ENCODE results near the gene NPPA. TPM values are rescaled to one million over a fixed set of nuclear protein-coding genes. Genes with fewer than 3 reads are reported as not detected.

Gene NPPA
- total and polyA plus RNA-seq, 9 of the 15 experiments (the other 6 are each of a cell fraction or from before 2014, with no cell fraction given): not detected

DNA sequence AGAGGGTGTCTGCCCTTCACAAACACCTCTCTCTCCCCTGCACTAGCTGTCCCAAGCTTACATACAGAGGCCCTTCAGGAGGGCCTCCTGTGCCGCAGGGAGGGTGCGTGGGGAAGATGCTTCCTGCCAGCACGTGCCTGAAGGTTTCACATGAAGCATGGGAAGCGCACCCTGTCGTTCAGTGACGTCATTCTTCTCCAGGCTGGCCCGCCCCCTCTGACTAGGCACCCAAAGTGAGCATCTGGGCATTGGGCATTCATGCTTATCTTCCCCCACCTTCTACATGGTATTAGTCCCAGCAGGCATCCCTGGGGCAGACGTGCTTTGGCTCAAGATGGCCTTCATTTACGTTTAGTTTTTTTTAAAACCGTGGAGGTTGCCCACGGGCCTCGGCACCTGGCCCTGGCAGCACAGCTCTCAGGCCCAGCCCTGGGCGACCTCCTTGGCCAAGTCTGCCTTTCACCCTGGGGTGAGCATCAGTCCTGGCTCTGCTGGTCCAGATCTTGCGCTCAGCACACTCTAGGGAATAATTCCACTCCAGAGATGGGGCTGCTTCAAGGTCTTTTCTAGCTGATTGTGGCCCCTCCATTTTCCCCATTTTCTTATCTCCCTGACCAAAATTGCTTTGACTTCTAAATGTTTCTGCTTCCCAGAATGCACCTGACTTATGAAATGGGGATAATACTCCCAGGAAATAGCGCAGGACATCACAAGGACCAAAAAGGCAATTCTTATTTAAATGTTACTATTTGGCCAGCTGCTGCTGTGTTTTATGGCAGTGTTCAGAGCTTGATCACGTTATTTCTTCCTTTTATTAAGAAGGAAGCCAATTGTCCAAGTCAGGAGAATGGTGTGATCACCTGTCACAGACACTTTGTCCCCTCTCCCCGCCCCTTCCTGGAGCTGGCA lies 6.1 kb downstream of the NPPA start (continued):
- TF ChIP-seq, protein P1, sequence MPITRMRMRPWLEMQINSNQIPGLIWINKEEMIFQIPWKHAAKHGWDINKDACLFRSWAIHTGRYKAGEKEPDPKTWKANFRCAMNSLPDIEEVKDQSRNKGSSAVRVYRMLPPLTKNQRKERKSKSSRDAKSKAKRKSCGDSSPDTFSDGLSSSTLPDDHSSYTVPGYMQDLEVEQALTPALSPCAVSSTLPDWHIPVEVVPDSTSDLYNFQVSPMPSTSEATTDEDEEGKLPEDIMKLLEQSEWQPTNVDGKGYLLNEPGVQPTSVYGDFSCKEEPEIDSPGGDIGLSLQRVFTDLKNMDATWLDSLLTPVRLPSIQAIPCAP (CRISPR knock-in tag; IDR thresholded peaks at IDR 0.05; ENCODE audit: borderline replicate concordance): no peak
- no peak for TF ChIP-seq KAT7 (CRISPR knock-in tag; IDR thresholded peaks at IDR 0.05; ENCODE audit: borderline replicate concordance)
- no peak for TF ChIP-seq RUNX1 (IDR thresholded peaks at IDR 0.05; ENCODE audit: low read depth)
- TF ChIP-seq ZNF197 (CRISPR knock-in tag; IDR thresholded peaks at IDR 0.05; ENCODE audit: low read depth): 0 out of 2 replicates have a peak, but pooled peaks have one; percentile 58
- TF ChIP-seq ZKSCAN3 (CRISPR knock-in tag; IDR thresholded peaks at IDR 0.05): no peak
- no peak for TF ChIP-seq MCM2 (IDR thresholded peaks at IDR 0.05; ENCODE audit: low read depth)
- TF ChIP-seq TCF7L2 (IDR thresholded peaks at IDR 0.05; ENCODE audit: low read depth, low read length): no peak
- TF ChIP-seq CXXC5 (CRISPR knock-in tag; IDR thresholded peaks at IDR 0.05): peak; percentile 67
- TF ChIP-seq HDAC1 (IDR thresholded peaks at IDR 0.05): no peak
- TF ChIP-seq TOE1 (IDR thresholded peaks at IDR 0.05; ENCODE audit: borderline replicate concordance): no peak
- TF ChIP-seq TOE1 (CRISPR knock-in tag; IDR thresholded peaks at IDR 0.05; ENCODE audit: borderline replicate concordance, low read depth): no peak
- TF ChIP-seq, protein P2, sequence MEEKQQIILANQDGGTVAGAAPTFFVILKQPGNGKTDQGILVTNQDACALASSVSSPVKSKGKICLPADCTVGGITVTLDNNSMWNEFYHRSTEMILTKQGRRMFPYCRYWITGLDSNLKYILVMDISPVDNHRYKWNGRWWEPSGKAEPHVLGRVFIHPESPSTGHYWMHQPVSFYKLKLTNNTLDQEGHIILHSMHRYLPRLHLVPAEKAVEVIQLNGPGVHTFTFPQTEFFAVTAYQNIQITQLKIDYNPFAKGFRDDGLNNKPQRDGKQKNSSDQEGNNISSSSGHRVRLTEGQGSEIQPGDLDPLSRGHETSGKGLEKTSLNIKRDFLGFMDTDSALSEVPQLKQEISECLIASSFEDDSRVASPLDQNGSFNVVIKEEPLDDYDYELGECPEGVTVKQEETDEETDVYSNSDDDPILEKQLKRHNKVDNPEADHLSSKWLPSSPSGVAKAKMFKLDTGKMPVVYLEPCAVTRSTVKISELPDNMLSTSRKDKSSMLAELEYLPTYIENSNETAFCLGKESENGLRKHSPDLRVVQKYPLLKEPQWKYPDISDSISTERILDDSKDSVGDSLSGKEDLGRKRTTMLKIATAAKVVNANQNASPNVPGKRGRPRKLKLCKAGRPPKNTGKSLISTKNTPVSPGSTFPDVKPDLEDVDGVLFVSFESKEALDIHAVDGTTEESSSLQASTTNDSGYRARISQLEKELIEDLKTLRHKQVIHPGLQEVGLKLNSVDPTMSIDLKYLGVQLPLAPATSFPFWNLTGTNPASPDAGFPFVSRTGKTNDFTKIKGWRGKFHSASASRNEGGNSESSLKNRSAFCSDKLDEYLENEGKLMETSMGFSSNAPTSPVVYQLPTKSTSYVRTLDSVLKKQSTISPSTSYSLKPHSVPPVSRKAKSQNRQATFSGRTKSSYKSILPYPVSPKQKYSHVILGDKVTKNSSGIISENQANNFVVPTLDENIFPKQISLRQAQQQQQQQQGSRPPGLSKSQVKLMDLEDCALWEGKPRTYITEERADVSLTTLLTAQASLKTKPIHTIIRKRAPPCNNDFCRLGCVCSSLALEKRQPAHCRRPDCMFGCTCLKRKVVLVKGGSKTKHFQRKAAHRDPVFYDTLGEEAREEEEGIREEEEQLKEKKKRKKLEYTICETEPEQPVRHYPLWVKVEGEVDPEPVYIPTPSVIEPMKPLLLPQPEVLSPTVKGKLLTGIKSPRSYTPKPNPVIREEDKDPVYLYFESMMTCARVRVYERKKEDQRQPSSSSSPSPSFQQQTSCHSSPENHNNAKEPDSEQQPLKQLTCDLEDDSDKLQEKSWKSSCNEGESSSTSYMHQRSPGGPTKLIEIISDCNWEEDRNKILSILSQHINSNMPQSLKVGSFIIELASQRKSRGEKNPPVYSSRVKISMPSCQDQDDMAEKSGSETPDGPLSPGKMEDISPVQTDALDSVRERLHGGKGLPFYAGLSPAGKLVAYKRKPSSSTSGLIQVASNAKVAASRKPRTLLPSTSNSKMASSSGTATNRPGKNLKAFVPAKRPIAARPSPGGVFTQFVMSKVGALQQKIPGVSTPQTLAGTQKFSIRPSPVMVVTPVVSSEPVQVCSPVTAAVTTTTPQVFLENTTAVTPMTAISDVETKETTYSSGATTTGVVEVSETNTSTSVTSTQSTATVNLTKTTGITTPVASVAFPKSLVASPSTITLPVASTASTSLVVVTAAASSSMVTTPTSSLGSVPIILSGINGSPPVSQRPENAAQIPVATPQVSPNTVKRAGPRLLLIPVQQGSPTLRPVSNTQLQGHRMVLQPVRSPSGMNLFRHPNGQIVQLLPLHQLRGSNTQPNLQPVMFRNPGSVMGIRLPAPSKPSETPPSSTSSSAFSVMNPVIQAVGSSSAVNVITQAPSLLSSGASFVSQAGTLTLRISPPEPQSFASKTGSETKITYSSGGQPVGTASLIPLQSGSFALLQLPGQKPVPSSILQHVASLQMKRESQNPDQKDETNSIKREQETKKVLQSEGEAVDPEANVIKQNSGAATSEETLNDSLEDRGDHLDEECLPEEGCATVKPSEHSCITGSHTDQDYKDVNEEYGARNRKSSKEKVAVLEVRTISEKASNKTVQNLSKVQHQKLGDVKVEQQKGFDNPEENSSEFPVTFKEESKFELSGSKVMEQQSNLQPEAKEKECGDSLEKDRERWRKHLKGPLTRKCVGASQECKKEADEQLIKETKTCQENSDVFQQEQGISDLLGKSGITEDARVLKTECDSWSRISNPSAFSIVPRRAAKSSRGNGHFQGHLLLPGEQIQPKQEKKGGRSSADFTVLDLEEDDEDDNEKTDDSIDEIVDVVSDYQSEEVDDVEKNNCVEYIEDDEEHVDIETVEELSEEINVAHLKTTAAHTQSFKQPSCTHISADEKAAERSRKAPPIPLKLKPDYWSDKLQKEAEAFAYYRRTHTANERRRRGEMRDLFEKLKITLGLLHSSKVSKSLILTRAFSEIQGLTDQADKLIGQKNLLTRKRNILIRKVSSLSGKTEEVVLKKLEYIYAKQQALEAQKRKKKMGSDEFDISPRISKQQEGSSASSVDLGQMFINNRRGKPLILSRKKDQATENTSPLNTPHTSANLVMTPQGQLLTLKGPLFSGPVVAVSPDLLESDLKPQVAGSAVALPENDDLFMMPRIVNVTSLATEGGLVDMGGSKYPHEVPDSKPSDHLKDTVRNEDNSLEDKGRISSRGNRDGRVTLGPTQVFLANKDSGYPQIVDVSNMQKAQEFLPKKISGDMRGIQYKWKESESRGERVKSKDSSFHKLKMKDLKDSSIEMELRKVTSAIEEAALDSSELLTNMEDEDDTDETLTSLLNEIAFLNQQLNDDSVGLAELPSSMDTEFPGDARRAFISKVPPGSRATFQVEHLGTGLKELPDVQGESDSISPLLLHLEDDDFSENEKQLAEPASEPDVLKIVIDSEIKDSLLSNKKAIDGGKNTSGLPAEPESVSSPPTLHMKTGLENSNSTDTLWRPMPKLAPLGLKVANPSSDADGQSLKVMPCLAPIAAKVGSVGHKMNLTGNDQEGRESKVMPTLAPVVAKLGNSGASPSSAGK (IDR thresholded peaks at IDR 0.05): peak; percentile 43; the same call in 1 of the 2 replicates
- TF ChIP-seq CREM (IDR thresholded peaks at IDR 0.05; ENCODE audit: low read depth): peak; percentile 78
- TF ChIP-seq ZNF586 (CRISPR knock-in tag; conservative IDR thresholded peaks at IDR 0.05): no peak
- TF ChIP-seq TCF7 (IDR thresholded peaks at IDR 0.05; ENCODE audit: borderline replicate concordance): no peak
- no peak for TF ChIP-seq TBP (optimal IDR thresholded peaks at IDR 0.05; ENCODE audit: low read depth, low read length)

Data from K562 (cell line).